HUDEP-2 (cell line): Measurements from ENCODE around the gene ACACB.
A peak's percentile ranks its signal among the peaks of the same experiment; 100 is the strongest.
"Not testable (repeated sequence)": the region's sequence is repeated elsewhere in the genome, so short reads cannot be mapped to it uniquely, and the experiment has no call there.

Experiments used
- DNase-seq, 76 experiments: peaks; one replicate each; lab custom pipeline; 2025; ENCODE audit not compliant: unreplicated experiment in 76 of 76; lab: John Stamatoyannopoulos, UW

The ACACB gene

DNA sequence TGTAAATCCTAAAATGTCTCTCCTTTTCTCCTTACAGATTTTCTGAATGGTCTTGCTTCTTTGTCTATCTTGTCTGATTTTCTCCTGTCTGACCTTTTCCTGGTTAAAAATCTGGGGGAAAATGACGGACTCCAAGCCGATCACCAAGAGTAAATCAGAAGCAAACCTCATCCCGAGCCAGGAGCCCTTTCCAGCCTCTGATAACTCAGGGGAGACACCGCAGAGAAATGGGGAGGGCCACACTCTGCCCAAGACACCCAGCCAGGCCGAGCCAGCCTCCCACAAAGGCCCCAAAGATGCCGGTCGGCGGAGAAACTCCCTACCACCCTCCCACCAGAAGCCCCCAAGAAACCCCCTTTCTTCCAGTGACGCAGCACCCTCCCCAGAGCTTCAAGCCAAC is 23.0 kb downstream of the ACACB start:
- DNase-seq = no peak

DNA sequence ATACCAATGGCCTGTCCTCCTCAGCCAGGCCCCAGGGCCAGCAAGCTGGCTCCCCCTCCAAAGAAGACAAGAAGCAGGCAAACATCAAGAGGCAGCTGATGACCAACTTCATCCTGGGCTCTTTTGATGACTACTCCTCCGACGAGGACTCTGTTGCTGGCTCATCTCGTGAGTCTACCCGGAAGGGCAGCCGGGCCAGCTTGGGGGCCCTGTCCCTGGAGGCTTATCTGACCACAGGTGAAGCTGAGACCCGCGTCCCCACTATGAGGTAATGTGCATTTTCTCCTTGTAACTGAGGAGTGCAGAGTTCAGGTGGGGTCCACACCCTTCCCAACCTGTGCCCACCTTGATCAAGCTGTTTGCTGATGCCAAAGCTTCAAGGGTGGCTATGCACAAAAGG is 23.4 kb downstream of the ACACB start:
- DNase-seq = no peak

DNA sequence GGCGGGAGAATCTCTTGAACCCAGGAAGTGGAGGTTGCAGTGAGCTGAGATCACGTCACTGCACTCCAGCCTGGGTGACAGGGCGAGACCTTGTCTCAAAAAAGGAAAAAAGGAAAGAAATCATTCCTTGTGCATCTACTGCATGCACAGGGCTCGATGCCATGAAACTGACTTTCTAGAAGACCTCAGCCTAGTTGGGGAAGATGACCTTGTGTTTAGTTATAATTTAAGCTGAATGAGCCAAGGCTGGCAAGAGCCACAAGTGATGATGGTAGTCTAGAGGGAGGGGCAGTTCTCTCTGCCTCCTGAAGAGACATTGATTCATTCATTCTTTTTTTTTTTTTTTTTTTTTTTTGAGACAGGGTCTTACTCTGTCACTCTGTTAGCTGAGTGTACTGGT is 24.2 kb downstream of the ACACB start:
- DNase-seq = no peak

DNA sequence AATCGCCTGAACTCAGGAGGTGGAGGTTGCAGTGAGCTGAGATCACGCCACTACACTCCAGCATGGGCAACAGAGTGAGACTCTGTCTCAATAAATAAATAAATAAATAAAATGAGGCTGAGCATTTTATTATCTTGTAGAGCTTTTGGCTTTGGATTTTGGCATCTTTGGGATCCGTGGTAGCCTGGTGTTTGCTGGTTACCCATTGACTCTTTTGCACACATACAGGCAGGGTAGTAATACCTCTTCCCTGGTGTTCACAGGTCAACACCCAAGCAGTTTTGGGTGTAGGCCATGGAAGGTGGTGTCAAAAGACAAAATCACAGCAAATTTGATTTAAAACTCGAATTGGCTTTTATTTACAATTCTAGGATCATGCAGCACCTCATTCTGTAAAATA is 27.8 kb downstream of the ACACB start:
- no peak for DNase-seq

DNA sequence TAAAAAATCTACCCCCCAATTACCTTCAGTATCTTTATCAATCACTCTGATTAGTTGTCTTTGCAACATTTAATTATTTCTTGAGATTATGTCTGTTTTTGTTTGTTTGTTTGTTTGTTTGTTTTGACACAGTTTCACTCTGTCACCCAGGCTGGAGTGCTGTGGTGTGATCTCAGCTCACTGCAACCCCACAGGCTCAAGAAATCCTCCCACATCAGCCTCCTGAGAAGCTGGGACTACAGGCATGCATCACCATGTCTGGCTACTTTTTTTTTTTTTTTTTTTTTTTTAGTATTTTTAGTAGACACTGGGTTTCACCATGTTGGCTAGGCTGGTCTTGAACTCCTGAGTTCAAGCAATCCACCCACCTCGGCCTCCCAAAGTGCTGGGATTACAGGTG is 30.7 kb downstream of the ACACB start:
- not testable (repeated sequence) for DNase-seq

DNA sequence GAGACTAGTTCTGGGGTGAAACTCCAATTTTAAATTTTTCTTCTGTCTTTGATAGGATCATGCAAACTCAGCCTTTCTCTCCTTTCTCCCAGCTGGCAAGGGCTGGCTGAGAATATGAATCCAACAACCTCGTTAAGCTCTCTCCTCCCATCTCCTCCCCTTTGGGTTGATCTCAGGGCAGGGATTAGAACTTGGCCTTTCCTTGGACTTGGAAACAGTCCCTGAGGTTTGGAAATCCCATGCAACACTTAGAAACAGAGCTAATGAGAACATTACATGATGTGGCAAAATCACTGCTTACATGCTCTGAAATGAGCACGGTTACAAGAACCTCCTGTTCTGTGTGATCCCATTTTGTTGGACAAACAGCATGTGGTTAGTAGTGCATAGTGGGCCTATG is 31.6 kb downstream of the ACACB start:
- DNase-seq = no peak

DNA sequence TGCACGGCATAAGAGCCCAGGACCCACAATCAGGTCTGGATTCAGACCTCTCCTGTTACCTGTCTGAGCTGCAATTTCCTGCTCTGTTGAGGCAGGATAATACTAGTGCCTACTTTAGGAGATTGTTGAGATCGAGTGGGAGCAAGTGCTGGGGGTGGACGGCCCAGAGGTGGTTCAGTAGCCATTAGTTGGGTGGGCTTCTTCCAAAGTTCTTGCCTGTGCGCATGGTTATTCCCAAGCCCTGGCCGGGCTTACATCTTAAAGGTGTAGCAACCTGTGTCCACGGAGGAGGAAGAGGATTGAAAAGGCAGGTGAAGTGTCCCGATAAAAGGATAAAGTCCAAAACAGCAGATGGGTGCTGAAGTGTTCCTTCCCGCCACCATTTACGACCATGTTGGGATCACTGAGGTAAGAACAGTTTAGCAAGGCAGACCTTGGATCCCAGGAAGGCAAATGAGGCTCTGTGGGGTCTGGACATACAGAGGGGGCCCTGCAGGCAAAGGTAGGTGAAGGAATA is 33.8 kb downstream of the ACACB start:
- no peak for DNase-seq

DNA sequence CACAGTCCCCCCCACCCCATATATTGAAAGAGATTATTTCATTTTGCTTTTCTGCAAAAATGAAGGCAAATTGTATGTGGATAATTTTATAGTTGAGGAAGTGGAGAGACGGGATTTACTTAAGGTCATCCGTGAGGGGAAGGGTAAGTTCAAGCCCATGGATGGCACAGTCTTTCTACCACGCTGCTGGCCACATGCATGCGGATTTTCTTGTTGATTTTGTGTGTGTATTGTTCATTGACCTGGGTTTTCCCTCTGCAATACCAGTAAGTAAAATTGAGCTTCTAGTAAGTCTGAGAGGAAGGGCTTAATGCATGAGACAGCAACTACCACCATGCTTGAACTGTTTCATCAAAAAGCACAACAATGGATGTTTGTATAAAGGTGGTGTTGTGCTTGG is 35.1 kb downstream of the ACACB start:
- no peak for DNase-seq

DNA sequence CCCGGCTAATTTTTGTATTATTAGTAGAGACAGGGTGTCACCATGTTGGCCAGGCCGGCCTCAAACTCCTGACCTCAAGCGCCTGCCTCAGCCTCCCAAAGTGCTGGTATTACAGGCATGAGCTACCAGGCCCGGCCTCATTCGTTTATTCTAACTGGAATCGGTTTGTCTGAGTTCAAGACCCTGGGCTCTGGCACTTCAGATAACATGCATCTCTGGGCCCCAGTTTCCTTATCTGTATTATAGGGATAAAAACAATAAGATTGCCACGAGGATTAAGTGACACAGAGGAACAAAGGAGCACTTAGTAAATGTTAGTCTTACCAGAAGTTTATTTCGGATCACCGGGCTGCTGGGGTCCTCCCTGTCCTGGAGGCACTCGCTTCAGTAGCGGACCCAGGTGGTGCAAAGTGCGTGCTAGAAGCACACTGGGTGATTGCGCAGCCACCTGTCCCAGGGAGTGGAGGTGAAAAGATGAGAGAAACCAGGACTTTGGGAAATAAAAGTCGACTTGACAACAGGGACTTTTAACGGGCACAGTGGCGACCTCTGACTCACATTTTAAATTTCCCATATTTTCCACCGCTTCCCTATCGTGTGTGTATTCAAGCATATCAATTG is 37.5 kb downstream of the ACACB start:
- DNase-seq = peak in 50 of 76 experiments; percentile 1 to 69 (median 30)

DNA sequence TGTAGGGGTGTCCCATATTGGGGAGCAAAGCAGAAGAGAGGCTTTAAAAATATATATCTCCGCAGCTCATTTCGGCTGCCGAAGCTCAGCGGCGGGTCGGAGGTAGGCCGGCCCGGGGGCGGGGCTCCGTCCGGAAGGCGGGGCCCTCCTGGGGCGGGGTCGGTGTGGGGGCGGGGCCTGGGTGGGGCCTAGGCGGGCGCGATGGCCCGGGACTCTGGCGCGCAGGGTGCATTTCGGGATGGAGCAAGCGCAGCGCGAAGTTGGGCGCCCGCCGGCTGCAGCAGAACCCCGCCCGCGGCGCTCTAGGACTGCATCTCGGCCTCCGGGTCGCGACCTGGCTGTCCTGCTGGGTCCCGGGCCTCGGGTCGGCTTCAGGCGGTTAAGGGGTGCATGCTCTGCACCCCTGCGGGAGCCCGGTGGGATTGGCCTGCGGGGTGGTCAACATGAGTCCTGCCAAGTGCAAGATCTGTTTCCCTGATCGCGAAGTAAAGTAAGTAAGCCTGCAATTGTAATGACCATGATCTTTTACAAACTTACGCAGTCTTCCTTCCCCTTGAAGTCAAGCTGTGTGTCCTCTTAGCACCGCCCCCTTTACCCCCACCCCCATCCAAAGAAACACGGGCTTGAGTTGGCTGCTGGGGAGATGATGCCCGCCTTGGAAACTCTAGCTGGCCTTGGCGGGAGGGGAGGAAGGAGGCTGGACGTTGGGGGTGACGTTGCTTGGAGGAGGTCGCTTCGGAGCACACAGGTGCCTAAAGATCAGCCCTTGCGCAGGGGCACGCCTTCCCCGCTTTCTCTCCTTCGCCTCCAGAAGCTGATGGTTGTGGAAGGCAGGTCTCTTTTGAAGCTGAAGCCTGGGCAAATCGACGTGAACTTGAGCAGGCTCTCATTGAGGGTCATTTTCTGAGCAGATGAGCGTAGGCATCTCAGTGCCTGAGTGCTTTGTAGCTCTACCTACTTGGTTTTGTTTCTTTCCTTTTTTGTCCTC is 38.4 kb downstream of the ACACB start:
- peak in 74 of 76 experiments; percentile 8 to 89 (median 72) for DNase-seq

DNA sequence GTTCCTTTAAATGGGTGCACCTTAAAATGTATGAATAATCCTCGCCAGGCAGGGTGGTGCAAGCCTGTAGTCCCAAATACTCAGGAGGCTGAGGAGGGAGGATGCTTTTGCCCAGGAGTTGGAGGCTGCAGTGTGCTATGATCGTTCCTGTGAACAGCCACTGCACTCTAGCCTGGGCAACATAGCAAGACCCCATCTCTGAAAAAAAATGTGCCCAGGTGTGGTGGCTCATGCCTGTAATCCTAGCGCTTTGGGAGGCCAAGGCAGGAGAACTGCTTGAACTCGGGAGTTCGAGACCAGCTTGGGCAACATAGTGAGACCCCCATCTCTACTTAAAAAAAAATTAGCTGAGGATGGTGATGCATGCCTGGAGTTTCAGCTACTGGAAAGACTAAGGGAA is 39.6 kb downstream of the ACACB start:
- DNase-seq = no peak

DNA sequence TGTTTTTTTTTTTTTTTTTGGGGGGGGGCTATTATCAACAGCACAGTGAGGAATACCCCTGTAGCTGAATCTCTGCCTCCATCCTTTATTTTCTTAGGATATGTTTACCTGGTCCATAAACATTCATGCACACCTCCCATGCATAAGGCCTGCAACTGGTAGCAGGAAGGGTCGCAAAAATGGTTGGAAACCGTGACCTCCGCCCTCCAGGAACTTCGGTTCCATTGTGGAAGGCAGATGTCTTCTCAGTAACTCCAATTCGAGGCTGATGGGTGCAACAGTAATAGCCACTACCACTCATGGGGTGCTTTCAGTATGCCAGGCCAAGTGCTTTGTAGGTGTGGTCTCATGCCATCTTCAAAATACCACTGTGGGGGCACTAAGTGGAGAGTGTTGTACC is 40.2 kb downstream of the ACACB start:
- no peak for DNase-seq

DNA sequence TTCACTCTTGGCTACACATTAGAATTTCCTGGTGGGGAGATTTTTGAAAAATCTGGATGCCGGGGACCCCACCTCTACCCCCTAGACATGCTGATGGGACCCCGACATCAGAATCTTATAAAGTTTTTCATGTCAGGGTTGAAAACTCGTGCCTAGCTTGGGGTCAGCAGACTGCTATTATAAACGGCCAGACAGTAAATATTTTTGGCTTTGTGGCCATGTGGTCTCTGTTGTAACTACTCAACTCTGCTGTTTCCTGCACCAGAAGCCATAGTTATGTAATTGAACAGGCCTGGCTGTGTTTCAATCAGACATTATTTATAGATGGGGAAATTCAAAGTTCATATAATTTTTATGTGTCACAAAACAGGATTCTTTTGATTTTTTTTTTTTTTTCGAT is 41.6 kb downstream of the ACACB start:
- DNase-seq = no peak

DNA sequence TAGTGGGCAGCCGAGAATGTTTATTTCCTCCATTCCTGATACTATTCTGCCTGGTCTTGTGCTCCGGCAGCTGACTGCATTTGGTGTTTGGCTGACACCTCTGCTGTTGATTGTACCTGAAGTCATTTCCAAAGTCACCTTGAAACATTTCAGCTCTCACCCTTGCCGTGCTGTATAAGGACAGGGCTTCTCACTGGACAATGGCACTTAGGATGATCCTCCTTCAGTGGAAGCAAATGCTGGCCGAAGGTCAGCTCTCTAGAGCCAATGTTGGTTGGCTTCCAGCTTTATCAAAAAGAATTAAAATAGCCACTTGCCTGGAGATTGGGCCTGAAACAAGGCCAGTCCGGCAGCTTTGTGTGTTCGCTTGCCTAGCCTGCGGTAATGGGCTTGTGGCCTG is 44.0 kb downstream of the ACACB start:
- no peak for DNase-seq

DNA sequence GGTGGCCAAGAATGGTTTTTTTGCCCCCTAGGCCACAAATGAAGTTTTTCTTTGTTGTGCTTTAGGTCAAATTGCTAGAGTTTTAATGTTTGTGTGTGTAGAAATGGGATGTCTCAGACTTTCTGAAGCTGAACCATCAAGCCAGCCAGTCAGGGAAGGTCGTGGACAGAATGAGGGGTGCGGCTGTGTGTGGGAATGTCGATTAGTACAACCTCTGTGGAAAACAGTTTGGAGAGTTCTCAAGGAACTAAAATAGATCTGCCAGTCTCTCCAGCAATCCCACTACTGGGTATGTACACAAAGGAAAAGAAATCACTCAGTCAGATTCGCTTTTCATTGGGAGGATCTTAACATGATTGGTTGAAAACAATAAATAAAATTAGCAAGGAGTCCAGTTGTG is 44.5 kb downstream of the ACACB start:
- no peak for DNase-seq

DNA sequence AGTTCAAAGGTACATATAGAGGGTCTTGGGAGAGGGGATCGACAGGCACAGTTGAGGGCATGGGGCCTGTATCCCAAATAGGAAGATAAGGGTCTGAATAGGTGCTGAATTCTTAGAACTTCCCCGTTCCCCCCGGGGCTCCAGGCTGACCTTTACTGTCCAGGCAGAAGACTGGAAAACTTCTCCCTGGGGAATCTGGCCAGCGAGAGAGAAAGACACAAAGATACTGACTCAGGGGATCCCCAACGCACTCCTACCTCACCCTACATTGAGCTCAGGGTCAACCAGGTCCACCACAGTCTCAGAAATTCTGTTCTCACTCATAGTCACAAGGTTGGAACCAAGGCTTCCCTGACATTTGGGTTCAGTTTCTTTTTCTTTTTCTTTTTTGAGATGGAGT is 46.2 kb downstream of the ACACB start:
- DNase-seq = no peak

DNA sequence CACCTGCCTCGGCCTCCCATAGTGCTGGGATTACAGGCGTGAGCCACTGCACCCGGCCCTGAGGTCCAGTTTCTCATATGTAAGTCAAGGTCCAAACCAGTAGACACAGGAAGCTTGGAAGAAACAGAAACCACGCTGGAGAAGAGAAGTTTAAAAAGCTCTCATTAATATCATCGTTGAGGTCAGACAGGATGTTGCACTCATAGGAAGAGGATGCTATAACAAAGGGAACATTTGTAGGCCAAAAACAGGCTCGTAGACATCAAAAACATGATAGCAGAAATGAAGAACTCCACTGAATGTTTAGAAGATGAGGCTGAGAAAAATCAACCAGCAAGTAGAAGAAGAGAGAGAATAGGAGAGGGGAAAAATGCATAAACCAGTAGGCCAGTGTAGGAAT is 46.8 kb downstream of the ACACB start:
- DNase-seq = no peak

DNA sequence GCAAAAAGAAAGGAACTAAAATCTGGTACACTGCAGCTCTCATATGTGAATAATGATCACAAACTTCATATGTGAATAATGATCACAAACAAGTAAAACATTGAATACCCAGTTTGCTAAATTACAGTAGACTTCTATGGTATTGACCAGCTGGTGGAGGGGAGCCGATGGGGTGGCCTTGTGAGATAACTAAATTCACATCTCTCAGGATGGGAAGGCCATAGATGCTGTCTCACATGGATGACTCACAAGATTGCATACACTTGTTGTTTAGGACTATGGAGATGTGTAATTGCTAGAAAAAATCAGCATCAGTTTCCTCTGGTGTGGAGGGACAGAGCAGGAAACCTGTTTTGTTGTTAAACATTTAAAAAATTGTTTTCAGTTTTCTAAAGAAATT is 49.2 kb downstream of the ACACB start:
- DNase-seq = no peak

DNA sequence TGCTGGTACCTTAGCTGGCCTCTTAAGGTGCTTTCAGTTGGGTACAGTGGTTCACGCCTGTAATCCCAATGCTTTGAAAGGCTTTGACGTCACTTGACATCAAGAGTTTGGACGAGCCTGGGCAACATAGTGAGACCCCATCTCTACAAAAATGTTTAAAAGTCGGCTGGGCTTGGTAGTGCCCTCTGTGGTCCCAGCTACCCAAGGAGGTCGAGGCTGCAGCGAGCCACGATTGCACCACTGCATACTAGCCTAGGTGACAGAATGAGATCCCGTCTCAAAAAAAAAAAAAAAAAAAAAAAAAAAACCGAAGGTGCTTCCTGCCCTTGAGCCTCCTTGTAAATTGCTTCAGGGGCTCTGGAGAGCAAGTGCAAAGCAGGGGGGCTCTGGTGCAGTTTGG is 50.0 kb downstream of the ACACB start:
- no peak for DNase-seq

DNA sequence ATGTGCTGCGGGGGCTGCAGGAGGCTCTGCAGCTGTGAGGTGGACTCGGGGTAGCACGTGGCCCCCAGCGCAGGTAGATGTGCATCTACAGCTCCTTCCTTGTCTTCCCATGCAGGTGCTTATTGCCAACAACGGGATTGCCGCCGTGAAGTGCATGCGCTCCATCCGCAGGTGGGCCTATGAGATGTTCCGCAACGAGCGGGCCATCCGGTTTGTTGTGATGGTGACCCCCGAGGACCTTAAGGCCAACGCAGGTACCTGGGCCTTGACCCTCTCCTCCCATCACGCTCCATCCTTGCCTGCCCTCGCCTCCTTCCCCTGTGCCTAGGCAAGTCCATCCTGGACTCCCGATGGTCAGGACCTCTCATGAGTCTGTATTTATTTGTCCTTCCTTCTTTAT is 51.4 kb downstream of the ACACB start:
- no peak for DNase-seq

DNA sequence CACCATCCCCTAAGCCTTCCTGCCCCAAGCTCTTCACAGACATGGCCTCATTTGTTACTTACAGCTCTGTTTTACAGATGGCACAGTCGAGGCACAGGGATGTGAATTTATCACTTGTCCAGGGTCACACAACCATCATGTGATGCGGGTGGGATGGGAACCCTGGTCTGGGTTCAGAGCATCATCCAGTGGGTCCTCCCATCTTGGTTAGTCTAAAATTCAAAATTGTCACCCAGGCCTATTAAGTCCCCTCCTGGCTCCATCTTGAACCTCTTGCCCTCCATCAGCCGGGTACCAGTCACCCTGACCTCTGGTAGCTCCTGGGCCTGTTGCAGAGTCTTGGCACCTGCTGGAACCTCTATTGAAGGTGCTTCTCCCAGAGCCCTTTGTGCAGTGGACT is 52.9 kb downstream of the ACACB start:
- DNase-seq = no peak

DNA sequence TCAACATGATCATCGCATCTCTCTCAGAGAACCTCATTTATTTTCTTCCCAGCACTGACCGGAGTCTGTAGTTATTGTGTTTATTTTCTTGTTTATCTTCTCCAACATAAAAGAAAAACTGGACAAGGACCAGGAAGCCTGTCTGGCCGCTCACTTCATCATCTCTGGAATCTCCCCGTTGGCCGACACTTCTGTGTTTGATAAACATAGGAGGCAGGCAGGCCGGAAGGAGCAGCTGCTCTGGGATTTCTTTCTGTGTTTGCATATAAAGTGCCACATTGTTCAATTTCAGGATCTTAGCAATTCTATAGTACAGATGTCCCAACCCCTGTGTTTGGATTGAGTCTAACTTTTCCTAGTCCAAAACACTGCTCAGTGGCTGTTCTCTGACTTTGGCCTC is 53.3 kb downstream of the ACACB start:
- no peak for DNase-seq
